ENCODE data around the gene PIGT.

PIGT gene

GRCh38 chr20:45425561-45425960 is 9.6 kb downstream of the PIGT start:
- Histone ChIP-seq H3K27ac (ENCODE audit: low read depth, low read length) (no peak overlapping the region), H3K4me1 (ENCODE audit: control insufficient read depth in 5 of 5, insufficient read depth in 5 of 5, low read length in 5 of 5) (peaks cover 1 to 16% (median 4%) of the 10 kb centered on the region in 5 donors), H3K9ac (ENCODE audit: low read length in 5 of 5) (no peak overlapping the region), H3K4me3 (ENCODE audit: low read depth in 1 of 5, low read length in 5 of 5) (no peak overlapping the region), H3K27me3 (ENCODE audit: control insufficient read depth in 5 of 5, insufficient read depth in 4 of 5, low read length in 5 of 5) (no peaks in the 10 kb centered on the region), H3K9me3 (ENCODE audit: control insufficient read depth in 5 of 5, low read length in 5 of 5) (no peaks in the 10 kb centered on the region), H3K36me3 (ENCODE audit: control insufficient read depth in 5 of 5, insufficient read depth in 5 of 5, low read length in 5 of 5) (peaks cover 17 to 56% (median 47%) of the 10 kb centered on the region in 5 donors)

- Histone ChIP-seq H3K27ac (ENCODE audit: low read depth, low read length) (peak overlapping the region; percentile 21), H3K9me3 (ENCODE audit: control insufficient read depth in 5 of 5, low read length in 5 of 5) (no peaks in the 10 kb centered on the region), H3K4me3 (ENCODE audit: low read depth in 1 of 5, low read length in 5 of 5) (no peak overlapping the region), H3K36me3 (ENCODE audit: control insufficient read depth in 5 of 5, insufficient read depth in 5 of 5, low read length in 5 of 5) (peaks cover 13 to 47% (median 38%) of the 10 kb centered on the region in 5 donors), H3K27me3 (ENCODE audit: control insufficient read depth in 5 of 5, insufficient read depth in 4 of 5, low read length in 5 of 5) (no peaks in the 10 kb centered on the region), H3K4me1 (ENCODE audit: control insufficient read depth in 5 of 5, insufficient read depth in 5 of 5, low read length in 5 of 5) (peaks cover 1 to 16% (median 4%) of the 10 kb centered on the region in 5 donors), H3K9ac (ENCODE audit: low read length in 5 of 5) (peak overlapping the region in 1 of 5 donors; percentile 13)
Measured at GRCh38 chr20:45426320-45427016, 10.5 kb downstream of the PIGT start.

- Histone ChIP-seq H3K4me1 (ENCODE audit: control insufficient read depth in 5 of 5, insufficient read depth in 5 of 5, low read length in 5 of 5) (peaks cover 1 to 16% (median 4%) of the 10 kb centered on the region in 5 donors), H3K27ac (ENCODE audit: low read depth, low read length) (no peak overlapping the region), H3K9me3 (ENCODE audit: control insufficient read depth in 5 of 5, low read length in 5 of 5) (no peaks in the 10 kb centered on the region), H3K27me3 (ENCODE audit: control insufficient read depth in 5 of 5, insufficient read depth in 4 of 5, low read length in 5 of 5) (no peaks in the 10 kb centered on the region), H3K4me3 (ENCODE audit: low read depth in 1 of 5, low read length in 5 of 5) (no peak overlapping the region), H3K36me3 (ENCODE audit: control insufficient read depth in 5 of 5, insufficient read depth in 5 of 5, low read length in 5 of 5) (peaks cover 6 to 38% (median 29%) of the 10 kb centered on the region in 5 donors), H3K9ac (ENCODE audit: low read length in 5 of 5) (no peak overlapping the region)
Measured at GRCh38 chr20:45427236-45428149, 11.6 kb downstream of the PIGT start.

- Histone ChIP-seq H3K4me3 (ENCODE audit: low read depth in 1 of 5, low read length in 5 of 5) (no peak overlapping the region), H3K9ac (ENCODE audit: low read length in 5 of 5) (no peak overlapping the region), H3K9me3 (ENCODE audit: control insufficient read depth in 5 of 5, low read length in 5 of 5) (no peaks in the 10 kb centered on the region), H3K4me1 (ENCODE audit: control insufficient read depth in 5 of 5, insufficient read depth in 5 of 5, low read length in 5 of 5) (peaks cover 1 to 16% (median 4%) of the 10 kb centered on the region in 5 donors), H3K27me3 (ENCODE audit: control insufficient read depth in 5 of 5, insufficient read depth in 4 of 5, low read length in 5 of 5) (no peaks in the 10 kb centered on the region), H3K27ac (ENCODE audit: low read depth, low read length) (no peak overlapping the region), H3K36me3 (ENCODE audit: control insufficient read depth in 5 of 5, insufficient read depth in 5 of 5, low read length in 5 of 5) (peaks cover 2 to 20% (median 15%) of the 10 kb centered on the region in 5 donors)
Measured at GRCh38 chr20:45429618-45430017, 13.7 kb downstream of the PIGT start.

- no peak overlapping the region for H3K27ac ChIP-seq (ENCODE audit: low read depth, low read length)
- H3K9me3 ChIP-seq (ENCODE audit: control insufficient read depth in 5 of 5, low read length in 5 of 5), result no peaks in the 10 kb centered on the region
- H3K4me1 ChIP-seq (ENCODE audit: control insufficient read depth in 5 of 5, insufficient read depth in 5 of 5, low read length in 5 of 5), result peaks cover under 1 to 11% (median 7%) of the 10 kb centered on the region in 5 donors
- H3K36me3 ChIP-seq (ENCODE audit: control insufficient read depth in 5 of 5, insufficient read depth in 5 of 5, low read length in 5 of 5), result peaks cover 0 to 5% (median 0%) of the 10 kb centered on the region in 5 donors
- no peaks in the 10 kb centered on the region for H3K27me3 ChIP-seq (ENCODE audit: control insufficient read depth in 5 of 5, insufficient read depth in 4 of 5, low read length in 5 of 5)
- H3K9ac ChIP-seq (ENCODE audit: low read length in 5 of 5), result no peak overlapping the region
- H3K4me3 ChIP-seq (ENCODE audit: low read depth in 1 of 5, low read length in 5 of 5), result no peak overlapping the region
Measured at GRCh38 chr20:45432294-45432693, 16.4 kb downstream of the PIGT start.

GRCh38 chr20:45433316-45433715 is 17.4 kb downstream of the PIGT start:
- Histone ChIP-seq H3K4me3 (ENCODE audit: low read depth in 1 of 5, low read length in 5 of 5) (no peak overlapping the region), H3K36me3 (ENCODE audit: control insufficient read depth in 5 of 5, insufficient read depth in 5 of 5, low read length in 5 of 5) (peaks cover 0 to 2% (median 0%) of the 10 kb centered on the region in 5 donors), H3K27ac (ENCODE audit: low read depth, low read length) (no peak overlapping the region), H3K9me3 (ENCODE audit: control insufficient read depth in 5 of 5, low read length in 5 of 5) (no peaks in the 10 kb centered on the region), H3K4me1 (ENCODE audit: control insufficient read depth in 5 of 5, insufficient read depth in 5 of 5, low read length in 5 of 5) (peaks cover 0 to 9% (median 7%) of the 10 kb centered on the region in 5 donors), H3K27me3 (ENCODE audit: control insufficient read depth in 5 of 5, insufficient read depth in 4 of 5, low read length in 5 of 5) (no peaks in the 10 kb centered on the region), H3K9ac (ENCODE audit: low read length in 5 of 5) (no peak overlapping the region)

GRCh38 chr20:45433976-45434375 is 18.0 kb downstream of the PIGT start:
- Histone ChIP-seq H3K27me3 (ENCODE audit: control insufficient read depth in 5 of 5, insufficient read depth in 4 of 5, low read length in 5 of 5) (no peaks in the 10 kb centered on the region), H3K4me3 (ENCODE audit: low read depth in 1 of 5, low read length in 5 of 5) (no peak overlapping the region), H3K4me1 (ENCODE audit: control insufficient read depth in 5 of 5, insufficient read depth in 5 of 5, low read length in 5 of 5) (peaks cover 0 to 9% (median 7%) of the 10 kb centered on the region in 5 donors), H3K9ac (ENCODE audit: low read length in 5 of 5) (peak overlapping the region in 1 of 5 donors; percentile 39), H3K36me3 (ENCODE audit: control insufficient read depth in 5 of 5, insufficient read depth in 5 of 5, low read length in 5 of 5) (peaks cover 0 to 2% (median 0%) of the 10 kb centered on the region in 5 donors), H3K27ac (ENCODE audit: low read depth, low read length) (no peak overlapping the region), H3K9me3 (ENCODE audit: control insufficient read depth in 5 of 5, low read length in 5 of 5) (no peaks in the 10 kb centered on the region)

GRCh38 chr20:45436732-45437485 is 21.0 kb downstream of the PIGT start:
- no peak overlapping the region for H3K27ac ChIP-seq (ENCODE audit: low read depth, low read length)
- peaks cover 0 to 9% (median 7%) of the 10 kb centered on the region in 5 donors for H3K4me1 ChIP-seq (ENCODE audit: control insufficient read depth in 5 of 5, insufficient read depth in 5 of 5, low read length in 5 of 5)
- peak overlapping the region; percentile 59 to 82 (median 75) for H3K4me3 ChIP-seq (ENCODE audit: low read depth in 1 of 5, low read length in 5 of 5)
- no peaks in the 10 kb centered on the region for H3K9me3 ChIP-seq (ENCODE audit: control insufficient read depth in 5 of 5, low read length in 5 of 5)
- H3K36me3 ChIP-seq (ENCODE audit: control insufficient read depth in 5 of 5, insufficient read depth in 5 of 5, low read length in 5 of 5), result no peaks in the 10 kb centered on the region
- H3K27me3 ChIP-seq (ENCODE audit: control insufficient read depth in 5 of 5, insufficient read depth in 4 of 5, low read length in 5 of 5), result no peaks in the 10 kb centered on the region
- H3K9ac ChIP-seq (ENCODE audit: low read length in 5 of 5), result peak overlapping the region; percentile 10 to 80 (median 65)

GRCh38 chr20:45440424-45440823 is 24.5 kb downstream of the PIGT start:
- Histone ChIP-seq H3K36me3 (ENCODE audit: control insufficient read depth in 5 of 5, insufficient read depth in 5 of 5, low read length in 5 of 5) (no peaks in the 10 kb centered on the region), H3K4me3 (ENCODE audit: low read depth in 1 of 5, low read length in 5 of 5) (no peak overlapping the region), H3K27ac (ENCODE audit: low read depth, low read length) (no peak overlapping the region), H3K27me3 (ENCODE audit: control insufficient read depth in 5 of 5, insufficient read depth in 4 of 5, low read length in 5 of 5) (peaks cover 0 to 3% (median 0%) of the 10 kb centered on the region in 5 donors), H3K4me1 (ENCODE audit: control insufficient read depth in 5 of 5, insufficient read depth in 5 of 5, low read length in 5 of 5) (peaks cover 0 to 9% (median 7%) of the 10 kb centered on the region in 5 donors), H3K9ac (ENCODE audit: low read length in 5 of 5) (no peak overlapping the region), H3K9me3 (ENCODE audit: control insufficient read depth in 5 of 5, low read length in 5 of 5) (no peaks in the 10 kb centered on the region)

All from subcutaneous abdominal adipose tissue (tissue), 5 donors.